NT2/D1 (cell line): ENCODE data around the gene C10orf53.

Experiments used
- DNase-seq: peaks from one replicate; pipeline ENCODE4 v3.0.0-alpha.2; 2011; ENCODE audit warnings: low read depth, low spot score
- H3K27me3 ChIP-seq: 2 replicates; pipeline ENCODE4 v1.6.0; 2011; ENCODE audit warnings: mild to moderate bottlenecking; ENCODE audit not compliant: insufficient read length, insufficient read depth
- H3K36me3 ChIP-seq: 2 replicates; pipeline ENCODE4 v1.6.1; 2011; ENCODE audit warnings: mild to moderate bottlenecking, low read length, mixed read lengths; ENCODE audit not compliant: insufficient read depth, insufficient read length
- H3K4me1 ChIP-seq: 2 replicates; pipeline ENCODE4 v1.5.1; 2011; ENCODE audit not compliant: insufficient read depth, insufficient read length
- H3K4me3 ChIP-seq: 2 replicates; pipeline ENCODE4 v1.5.1; 2011; ENCODE audit warnings: low read depth; ENCODE audit not compliant: insufficient read length
- H3K9ac ChIP-seq: 2 replicates; pipeline ENCODE4 v1.6.0; 2011; ENCODE audit warnings: low read depth; ENCODE audit not compliant: insufficient read length
- H3K9me3 ChIP-seq: 2 replicates; pipeline ENCODE4 v1.5.1; 2011; ENCODE audit warnings: mild to moderate bottlenecking, low read length; ENCODE audit not compliant: insufficient read depth
- SUZ12 ChIP-seq: IDR thresholded peaks from 2 replicates; pipeline ENCODE4 v1.6.1; 2011; ENCODE audit not compliant: insufficient read length, insufficient read depth; ENCODE audit errors: extremely low read depth
- YY1 ChIP-seq: IDR thresholded peaks from 2 replicates; pipeline ENCODE4 v1.6.1; 2011; ENCODE audit not compliant: insufficient read length, insufficient read depth
- ZNF274 ChIP-seq: IDR thresholded peaks from 2 replicates; pipeline ENCODE4 v1.6.1; 2011; ENCODE audit warnings: mild to moderate bottlenecking, low read depth, low read length

C10orf53 gene

GRCh38 chr10:49663596-49663995 lies 15.9 kb upstream of the C10orf53 start:
- Histone ChIP-seq H3K4me1 (peaks cover 5% of the 10 kb centered on the region), H3K9ac (no peak overlapping the region), H3K9me3 (peaks cover 9% of the 10 kb centered on the region), H3K4me3 (no peak overlapping the region), H3K27me3 (peaks cover 71% of the 10 kb centered on the region), H3K36me3 (no peaks in the 10 kb centered on the region)
- no peak for DNase-seq
- TF ChIP-seq ZNF274: no peak
- TF ChIP-seq YY1: no peak
- no peak for TF ChIP-seq SUZ12

- Histone ChIP-seq H3K9ac (no peak overlapping the region), H3K4me3 (no peak overlapping the region), H3K4me1 (peaks cover 5% of the 10 kb centered on the region), H3K36me3 (no peaks in the 10 kb centered on the region), H3K27me3 (peaks cover 73% of the 10 kb centered on the region), H3K9me3 (peaks cover 3% of the 10 kb centered on the region; the same call in 1 of the 2 replicates)
- TF ChIP-seq SUZ12 (no peak), ZNF274 (no peak), YY1 (no peak)
- DNase-seq: no peak
Measured at GRCh38 chr10:49664006-49664841, 15.2 kb upstream of the C10orf53 start.

- TF ChIP-seq ZNF274 (no peak), YY1 (no peak), SUZ12 (no peak)
- Histone ChIP-seq H3K27me3 (peaks cover 70% of the 10 kb centered on the region), H3K9me3 (no peaks in the 10 kb centered on the region), H3K4me3 (no peak overlapping the region), H3K36me3 (no peaks in the 10 kb centered on the region), H3K4me1 (peaks cover 5% of the 10 kb centered on the region), H3K9ac (no peak overlapping the region)
- no peak for DNase-seq
Measured at GRCh38 chr10:49664842-49665355, 14.6 kb upstream of the C10orf53 start.

- peaks cover 5% of the 10 kb centered on the region for H3K4me1 ChIP-seq
- no peaks in the 10 kb centered on the region for H3K36me3 ChIP-seq
- no peaks in the 10 kb centered on the region for H3K9me3 ChIP-seq
- H3K27me3 ChIP-seq: peaks cover 57% of the 10 kb centered on the region
- TF ChIP-seq ZNF274: no peak
- no peak for TF ChIP-seq SUZ12
- no peak for TF ChIP-seq YY1
- no peak overlapping the region for H3K4me3 ChIP-seq
- no peak for DNase-seq
- H3K9ac ChIP-seq: no peak overlapping the region
Measured at GRCh38 chr10:49666054-49666615, 13.3 kb upstream of the C10orf53 start.

- H3K4me3 ChIP-seq: no peak overlapping the region
- peaks cover 2% of the 10 kb centered on the region for H3K4me1 ChIP-seq
- no peaks in the 10 kb centered on the region for H3K36me3 ChIP-seq
- H3K27me3 ChIP-seq: peaks cover 55% of the 10 kb centered on the region
- TF ChIP-seq SUZ12: no peak
- no peak for TF ChIP-seq YY1
- H3K9me3 ChIP-seq: no peaks in the 10 kb centered on the region
- H3K9ac ChIP-seq: no peak overlapping the region
- no peak for DNase-seq
Measured at GRCh38 chr10:49666685-49667084, 12.8 kb upstream of the C10orf53 start.

GRCh38 chr10:49667991-49668390 lies 11.5 kb upstream of the C10orf53 start:
- Histone ChIP-seq H3K4me1 (no peaks in the 10 kb centered on the region), H3K4me3 (no peak overlapping the region), H3K36me3 (no peaks in the 10 kb centered on the region), H3K9ac (no peak overlapping the region), H3K27me3 (peaks cover 42% of the 10 kb centered on the region), H3K9me3 (no peaks in the 10 kb centered on the region)
- no peak for TF ChIP-seq ZNF274
- TF ChIP-seq YY1: no peak
- no peak for TF ChIP-seq SUZ12
- no peak for DNase-seq

GRCh38 chr10:49668684-49669083 lies 10.8 kb upstream of the C10orf53 start:
- peaks cover 36% of the 10 kb centered on the region for H3K27me3 ChIP-seq
- H3K4me1 ChIP-seq: no peaks in the 10 kb centered on the region
- H3K4me3 ChIP-seq: no peak overlapping the region
- H3K9ac ChIP-seq: no peak overlapping the region
- TF ChIP-seq YY1: no peak
- no peak for TF ChIP-seq ZNF274
- no peak for TF ChIP-seq SUZ12
- H3K36me3 ChIP-seq: no peaks in the 10 kb centered on the region
- no peaks in the 10 kb centered on the region for H3K9me3 ChIP-seq
- no peak for DNase-seq
